T-helper 2 cell (primary cell): ENCODE data around the gene KANK2.
"Not testable (repeated sequence)": the region's sequence is repeated elsewhere in the genome, so short reads cannot be mapped to it uniquely, and the experiment has no call there.

Source experiments
- DNase-seq, 5 experiments: peaks; one replicate each; pipeline versions ENCODE4 v3.0.0 to v3.0.0-alpha.2; 2012 to 2022

Gene KANK2

DNA sequence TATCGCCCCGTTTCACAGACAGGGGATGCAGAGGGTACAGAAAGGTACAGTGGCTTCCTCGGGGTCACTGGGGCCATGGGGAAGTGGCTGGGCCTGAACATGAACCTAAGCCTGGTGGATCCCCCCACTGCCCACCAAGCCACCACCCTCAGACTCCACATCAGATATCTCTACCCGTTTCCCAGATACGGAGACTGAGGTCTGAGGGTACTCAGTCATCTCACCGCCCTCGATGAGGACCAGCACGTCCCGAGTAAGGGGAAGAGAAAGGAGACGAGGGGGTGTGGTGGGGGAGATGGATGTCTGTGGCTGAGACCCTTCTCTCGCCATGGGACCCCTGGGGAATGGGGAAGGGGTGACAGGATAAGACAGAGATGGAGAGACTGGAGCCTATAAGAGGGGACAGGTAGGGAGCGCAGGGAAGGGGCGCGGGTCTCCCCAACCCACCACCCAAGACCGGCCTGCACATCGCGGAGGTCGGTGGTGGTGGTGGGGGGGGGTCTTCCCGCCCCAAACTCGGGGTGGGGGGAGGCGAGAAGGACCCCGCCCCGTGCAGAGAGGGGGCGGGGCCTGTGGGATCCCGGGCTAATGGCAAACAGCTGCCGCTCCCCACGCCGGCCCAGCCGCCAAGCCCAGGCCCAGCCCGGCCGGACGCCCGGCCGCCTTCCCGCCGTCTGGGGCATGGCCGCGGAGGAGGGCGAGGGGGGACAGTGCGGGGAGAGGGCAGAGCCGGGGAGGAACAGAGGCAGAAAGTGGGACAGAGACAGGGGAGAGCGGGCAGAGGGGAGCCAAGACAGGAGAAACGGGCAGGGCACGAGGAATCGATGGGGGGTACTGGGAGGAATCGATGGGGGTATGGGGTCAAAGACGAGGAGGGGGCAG, 698 bp downstream of the KANK2 start:
- DNase-seq: no peak

DNA sequence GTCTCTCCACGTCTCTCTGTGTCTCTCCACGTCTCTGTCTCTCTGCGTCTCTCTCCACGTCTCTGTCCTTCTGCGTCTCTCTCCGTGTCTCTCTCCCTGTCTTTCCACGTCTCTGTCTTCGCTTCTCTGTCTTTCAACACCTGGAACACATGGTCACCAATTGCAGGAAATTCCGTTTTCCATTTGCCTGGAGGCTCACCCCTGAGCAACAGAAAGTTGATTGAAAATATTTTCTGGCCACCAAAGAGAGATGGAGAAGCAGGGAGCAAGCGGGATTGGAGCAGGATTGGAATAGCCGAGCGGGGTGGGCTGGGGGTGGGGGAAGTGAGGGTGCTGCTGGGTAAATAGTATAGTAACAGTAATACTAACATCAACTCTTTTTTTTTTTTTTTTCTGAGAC, 1.7 kb downstream of the KANK2 start:
- DNase-seq: no peak

DNA sequence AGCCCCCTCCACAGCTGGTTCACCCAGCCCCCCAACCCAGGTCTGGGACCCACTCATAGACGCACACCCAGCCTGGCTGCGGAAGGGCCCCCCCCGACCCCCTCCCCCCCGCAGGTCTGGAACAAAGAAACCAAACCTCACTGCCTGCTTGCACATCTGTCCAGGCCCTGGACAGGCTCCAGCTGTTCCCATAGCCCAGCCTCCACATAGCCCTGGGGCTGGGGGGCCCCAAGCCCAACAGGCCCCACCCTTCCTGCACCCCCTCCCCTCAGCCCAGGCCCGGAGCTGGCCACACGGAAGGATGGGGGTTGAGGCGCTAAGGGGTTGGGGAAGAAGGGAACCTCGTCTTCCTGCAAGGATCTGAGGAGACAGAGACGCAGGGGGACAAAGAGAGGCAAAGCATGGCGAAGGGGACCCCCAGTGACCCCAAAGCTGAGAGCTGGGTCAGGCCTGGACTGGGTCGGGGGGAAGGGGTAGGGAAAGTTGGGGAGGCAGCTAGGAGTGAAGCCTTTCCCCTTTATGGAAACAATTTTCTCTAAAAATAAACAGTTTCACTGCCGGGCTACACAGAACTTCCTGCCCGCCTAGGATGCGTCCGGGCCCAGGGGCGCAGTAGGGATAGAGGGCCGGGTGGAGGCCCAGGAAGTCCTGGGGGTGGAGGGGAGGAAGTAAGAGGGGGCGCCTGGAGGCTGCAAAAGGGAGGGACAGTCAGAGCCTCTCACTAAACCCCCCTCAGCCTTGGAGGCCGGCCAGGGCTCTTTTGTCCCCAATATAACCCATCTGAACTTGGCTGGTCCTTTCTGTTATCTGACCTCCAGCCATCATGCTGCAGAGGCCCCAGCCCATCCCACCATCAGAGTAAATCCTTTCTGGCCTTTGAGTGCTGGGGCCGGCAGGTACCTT, 2.4 kb downstream of the KANK2 start:
- no peak for DNase-seq

DNA sequence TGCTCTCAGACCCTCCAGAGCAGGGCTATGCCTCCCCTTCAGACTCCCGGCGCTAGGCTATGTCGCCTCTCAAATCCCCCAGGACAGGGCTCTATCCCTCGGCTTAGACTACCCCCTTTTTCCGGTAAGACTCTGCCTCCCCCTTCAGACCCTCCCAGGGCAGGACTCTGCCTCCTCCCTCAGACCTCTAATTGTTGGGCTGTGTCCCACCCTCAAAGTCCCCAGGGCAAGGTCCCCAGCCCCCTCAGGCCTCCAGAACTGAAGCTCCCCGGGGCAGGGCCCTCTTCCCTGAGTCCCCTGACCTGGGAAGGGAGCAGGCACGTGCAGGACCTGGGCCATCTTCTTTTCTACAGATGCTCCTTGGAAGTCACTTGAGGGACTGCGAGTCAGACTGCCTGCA, 3.2 kb downstream of the KANK2 start:
- DNase-seq: no peak

DNA sequence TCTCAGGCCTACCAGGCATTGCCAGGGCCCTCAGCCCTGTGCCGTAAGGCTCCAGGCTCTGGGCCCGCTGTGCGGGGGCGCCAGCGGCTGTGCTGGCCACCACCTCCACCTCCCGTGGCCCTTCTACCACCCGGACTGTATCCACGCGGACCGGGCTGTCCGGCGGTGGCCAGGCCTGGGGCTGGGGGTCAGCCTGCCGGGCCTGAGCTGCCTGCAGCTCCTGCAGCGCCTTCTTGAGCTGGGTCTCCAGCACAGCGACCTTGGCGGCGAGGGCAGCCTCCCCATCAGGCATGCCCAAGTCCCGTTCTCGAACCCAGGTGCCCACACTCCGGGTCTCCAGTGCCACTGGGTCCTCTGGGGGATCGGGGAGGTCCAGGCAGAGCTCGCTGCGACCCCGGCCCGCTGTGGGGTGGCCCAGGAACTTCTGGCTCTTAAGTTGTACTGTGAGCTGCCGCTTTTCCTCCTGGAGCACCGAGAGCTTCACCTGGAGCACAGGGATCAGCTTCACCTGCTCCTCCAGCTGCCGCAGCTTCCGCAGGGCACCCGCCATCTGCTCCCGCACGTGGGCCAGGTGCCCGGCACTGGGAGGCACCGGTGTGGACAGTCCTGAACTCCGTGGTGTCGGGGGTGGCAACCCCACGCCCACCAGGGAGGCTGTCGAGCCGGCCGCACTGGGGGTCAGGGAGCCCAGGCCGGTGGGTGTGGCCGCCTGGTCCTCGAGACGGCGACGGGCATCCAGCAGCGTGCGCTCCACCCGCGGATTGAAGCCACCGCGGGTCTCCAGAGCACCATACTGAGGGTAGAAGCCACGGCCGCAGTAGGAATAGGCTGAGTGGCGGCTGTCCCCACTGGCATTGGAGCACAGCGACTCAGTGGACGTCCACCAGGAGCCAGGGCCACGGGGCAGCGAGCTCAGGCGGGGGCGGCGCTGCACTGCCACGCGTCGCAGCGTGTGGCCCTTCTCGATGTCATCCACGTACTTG, 4.1 kb downstream of the KANK2 start:
- no peak for DNase-seq

DNA sequence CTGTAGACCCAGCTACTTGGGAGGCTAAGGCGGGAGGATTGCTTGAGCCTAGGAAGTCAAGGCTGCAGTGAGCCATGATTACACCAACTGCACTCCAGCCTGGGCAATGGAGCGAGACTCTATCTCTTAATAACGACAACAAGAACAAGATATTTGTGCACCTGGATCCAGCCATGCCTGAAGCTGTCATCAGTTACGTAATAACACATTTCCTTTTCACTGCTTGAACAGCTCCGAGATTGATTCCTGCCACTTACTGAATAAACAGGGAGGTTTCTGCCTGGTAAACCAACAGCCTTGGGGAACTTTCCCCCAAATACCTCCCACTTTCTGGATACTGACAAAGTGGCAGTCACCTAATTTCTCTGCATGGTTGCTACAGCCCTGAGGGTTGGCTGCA, 5.4 kb downstream of the KANK2 start:
- DNase-seq: no peak

DNA sequence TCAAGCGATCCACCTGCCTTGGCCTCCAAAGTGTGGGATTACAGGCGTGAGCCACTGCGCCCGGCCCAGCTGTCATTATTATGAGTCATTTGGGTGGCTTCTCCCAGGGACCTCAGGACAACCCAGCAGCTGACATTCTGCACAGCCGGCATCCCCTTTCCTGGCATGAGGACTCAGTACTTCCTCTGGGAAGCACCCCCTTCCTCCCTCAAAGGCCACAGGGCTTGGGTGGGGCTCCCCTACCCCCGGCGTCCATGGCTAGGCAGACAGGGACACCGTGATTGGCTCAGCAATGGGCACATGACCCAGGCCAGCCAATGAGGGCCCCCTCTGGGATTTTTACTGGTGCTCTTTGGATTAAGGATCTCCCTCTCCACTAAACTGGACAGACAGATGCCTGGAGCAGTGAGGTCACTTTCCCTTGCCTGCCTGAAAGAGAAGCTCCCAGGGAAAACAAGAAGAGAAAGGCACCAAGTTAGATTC, 6.0 kb downstream of the KANK2 start:
- DNase-seq: no peak

DNA sequence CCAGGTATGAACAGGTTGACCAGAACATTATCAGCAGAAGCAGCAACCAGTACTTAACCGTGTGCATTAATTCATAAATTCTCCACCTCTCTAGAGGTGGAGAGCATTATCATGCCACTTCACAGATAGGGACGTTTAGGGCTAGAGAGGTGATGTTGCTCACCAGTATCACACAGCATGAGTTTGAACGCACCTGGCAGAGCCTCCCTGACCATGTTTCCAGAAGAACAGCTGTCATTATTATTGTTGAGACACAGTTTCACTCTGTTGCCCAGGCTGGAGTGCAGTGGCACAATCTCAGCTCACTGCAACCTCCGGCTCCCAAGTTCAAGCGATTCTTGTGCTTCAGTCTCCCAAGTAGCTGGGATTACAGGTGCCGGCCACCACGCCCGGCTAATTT, 6.8 kb downstream of the KANK2 start:
- DNase-seq: no peak

DNA sequence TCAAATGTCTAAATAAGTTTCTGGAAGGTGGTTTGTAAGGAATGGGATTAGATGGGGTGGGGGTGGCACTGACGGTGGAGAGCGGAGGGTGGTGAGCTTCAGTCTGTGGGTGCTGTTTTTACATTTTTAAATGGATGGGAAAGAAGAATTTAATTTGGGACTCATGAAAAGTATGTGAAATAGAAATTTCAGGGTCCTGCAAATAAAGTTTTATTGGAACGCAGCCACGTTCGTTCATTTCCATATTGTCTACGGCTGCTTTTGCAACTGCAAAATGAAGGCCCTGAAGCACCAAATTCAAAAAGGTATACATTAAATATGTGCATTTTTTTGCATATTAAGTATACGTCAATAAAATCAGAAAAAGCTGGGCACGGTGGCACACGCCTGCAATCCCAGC, 9.9 kb downstream of the KANK2 start:
- no peak for DNase-seq

DNA sequence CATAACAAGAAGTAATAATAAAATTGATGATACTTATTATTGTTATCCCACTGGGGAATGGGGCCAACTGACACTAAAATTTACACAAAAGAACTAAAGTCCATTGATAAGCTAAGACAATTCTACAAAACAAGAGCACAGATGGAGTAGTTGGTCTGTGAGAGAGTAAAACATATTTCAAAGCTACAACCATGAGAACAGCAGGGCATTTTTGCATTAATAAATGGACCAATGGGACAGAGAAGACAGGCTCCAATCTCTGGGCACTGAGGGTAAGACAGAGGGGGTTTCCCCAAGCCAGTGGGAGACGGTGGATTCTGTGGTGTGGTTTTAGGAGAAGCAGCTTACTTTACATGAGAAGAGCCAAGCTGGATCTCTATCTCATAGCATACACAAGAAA, 14.4 kb downstream of the KANK2 start:
- DNase-seq: no peak

DNA sequence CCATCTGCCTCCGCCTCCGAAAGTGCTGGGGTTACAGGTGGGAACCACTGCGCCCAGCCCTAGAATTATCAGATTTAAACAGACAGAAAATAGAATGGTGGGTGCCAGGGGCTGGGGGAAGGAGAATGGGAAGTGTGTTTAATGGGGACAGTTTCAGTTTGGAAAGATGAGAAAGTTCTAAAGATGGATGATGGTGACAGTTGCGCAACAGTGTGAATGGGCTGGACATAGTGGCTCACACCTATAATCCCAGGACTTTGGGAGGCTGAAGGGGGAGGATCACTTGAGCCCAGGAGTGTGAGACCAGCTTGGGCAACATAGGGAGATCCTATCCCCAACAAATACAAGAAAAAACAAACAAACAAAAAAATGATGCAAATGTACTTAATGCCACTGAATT, 15.9 kb downstream of the KANK2 start:
- no peak for DNase-seq

DNA sequence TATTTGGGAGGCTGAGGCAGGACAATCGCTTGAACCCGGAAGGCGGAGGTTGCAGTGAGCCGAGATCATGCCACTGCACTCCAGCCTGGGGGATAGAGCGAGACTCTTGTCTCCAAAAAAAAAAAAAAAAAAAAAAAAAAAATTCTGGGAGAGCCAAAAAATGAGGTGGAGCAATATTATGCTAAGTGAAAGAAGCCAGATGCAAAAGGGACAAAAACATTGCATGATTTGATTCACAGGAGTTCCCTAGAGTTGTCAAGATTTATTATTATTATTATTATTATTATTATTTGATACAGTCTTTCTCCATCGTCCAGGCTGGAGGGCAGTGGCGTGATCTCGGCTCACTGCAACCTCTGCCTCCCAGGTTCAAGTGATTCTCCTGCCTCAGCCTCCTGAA, 16.4 kb downstream of the KANK2 start:
- DNase-seq: not testable (repeated sequence)

DNA sequence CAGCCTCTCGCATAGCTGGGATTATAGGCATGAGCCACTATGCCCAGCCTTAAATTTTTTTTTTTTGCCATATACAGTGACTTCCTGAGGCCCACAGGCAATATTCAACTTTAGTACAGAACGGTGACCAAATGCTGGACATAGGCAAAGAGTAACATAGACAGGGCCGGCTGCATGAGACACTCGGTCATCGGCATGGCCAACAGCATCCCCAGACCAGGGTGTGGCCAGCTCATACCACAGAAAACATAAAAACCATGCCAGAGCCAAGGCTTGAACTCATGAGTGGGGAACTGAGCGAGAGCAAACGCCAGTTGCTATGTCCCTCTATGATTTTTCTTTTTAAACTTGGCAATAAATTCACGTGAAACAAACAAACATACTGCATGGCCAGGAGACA, 17.0 kb downstream of the KANK2 start:
- no peak for DNase-seq

DNA sequence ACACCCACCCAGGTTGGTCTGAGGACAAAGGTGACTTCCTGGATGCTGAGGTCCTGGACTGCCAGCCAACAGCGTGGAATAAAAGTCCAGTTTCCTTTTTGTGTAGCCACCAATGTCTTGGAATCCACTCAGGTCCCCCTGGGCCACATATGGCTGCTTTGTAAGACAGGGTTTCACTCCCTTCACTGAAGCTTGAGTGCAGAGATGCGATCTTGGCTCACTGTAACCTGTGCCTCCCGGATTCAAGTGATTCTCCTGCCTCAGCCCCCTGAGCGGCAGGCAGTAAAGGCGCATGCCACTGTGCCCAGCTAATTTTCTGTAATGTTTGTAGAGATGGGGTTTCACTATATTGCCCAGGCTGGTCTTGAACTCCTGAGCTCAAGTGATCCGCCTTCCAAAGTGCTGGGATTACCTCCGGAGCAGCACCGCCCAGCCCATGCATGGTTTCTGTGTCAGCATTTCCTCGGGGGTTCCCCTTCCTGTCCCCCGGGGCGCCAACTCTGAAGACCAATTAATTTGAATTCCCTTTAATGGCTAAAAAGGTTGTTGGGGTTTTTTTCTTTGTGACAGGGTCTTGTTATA, 17.5 kb downstream of the KANK2 start:
- no peak for DNase-seq

DNA sequence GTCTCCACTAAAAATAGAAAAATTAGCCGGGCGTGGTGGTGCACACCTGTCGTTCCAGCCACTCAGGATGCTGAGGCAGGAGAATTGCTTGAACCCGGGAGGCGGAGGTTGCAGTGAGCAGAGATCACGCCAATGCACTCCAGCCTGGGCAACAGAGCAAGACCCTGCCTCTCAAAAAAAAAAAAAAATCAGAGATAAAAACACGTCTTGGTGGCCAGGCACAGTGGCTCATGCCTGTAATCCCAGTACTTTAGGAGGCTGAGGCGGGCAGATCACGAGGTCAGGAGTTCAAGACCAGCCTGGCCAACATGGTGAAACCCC, 18.2 kb downstream of the KANK2 start:
- DNase-seq: not testable (repeated sequence)

DNA sequence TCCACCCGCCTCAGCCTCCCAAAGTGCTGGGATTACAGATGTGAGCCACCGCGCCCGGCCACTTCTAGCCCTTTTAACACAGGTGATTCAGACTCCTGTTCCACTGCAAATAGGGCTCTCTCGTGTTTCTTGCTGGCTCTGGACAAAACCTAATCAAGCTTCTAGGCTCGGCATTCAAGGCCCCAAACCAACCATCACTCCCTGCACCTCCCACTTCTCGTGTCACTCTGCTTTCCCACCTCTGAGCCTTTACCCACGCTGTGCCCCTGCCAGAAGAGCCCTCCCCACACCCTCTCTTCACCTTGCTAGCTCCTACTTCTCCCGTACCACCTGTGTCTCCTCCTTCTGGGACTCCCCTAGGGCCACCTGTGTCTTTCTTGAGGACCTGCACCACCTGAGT, 19.8 kb downstream of the KANK2 start:
- no peak for DNase-seq

DNA sequence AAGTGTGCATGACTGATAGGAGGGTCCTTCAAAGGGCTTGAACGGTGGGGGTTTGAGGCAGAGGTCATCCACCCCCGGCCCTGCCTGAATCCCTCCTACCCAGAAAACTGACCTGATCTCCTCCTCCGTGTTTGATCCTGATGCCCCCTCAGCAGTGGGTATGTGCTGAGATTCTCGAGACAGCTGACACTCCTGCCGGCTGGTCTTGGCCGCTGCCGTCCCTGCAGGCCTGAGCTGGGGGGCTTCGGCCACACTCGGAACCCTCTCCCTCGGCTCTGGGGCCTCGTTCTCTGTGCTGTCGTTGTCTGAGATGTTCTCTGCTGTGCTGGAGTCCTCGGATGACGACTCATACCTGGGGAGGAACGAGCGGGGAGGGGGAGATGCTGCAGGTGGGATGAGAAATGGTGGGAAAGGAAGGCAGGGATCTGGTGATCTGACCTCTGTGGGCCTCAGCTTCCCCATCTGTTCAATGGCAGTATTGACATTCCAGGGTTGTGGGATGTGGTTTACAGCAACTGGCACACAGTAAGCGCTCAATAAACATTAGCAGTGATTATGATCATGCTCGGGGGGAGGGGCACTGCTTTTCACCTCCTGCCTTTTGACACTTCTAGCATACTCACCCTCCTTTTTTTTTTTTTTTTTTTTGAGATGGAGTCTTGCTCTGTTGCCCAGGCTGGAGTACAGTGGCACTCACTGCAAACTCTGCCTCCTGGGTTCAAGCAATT, 20.7 kb downstream of the KANK2 start:
- no peak for DNase-seq

DNA sequence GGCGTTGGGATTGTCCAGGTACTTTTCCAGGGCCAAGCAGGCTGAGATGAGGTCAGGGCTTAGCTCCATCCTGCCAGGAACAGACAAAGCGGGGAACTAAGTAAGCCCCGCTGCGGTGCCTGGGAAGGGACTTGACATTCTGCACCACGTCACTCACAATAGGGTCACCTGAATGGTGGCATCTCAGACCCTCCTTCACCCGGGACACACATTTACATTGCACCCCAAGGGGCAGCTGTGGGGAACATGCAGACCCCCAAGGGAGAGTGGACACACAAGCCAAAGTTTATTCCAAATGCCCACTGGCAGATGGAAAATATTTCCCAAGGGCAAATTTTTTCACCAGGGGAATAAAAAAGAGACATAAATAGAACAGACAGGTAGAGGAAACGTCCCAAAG, 21.4 kb downstream of the KANK2 start:
- DNase-seq: no peak

DNA sequence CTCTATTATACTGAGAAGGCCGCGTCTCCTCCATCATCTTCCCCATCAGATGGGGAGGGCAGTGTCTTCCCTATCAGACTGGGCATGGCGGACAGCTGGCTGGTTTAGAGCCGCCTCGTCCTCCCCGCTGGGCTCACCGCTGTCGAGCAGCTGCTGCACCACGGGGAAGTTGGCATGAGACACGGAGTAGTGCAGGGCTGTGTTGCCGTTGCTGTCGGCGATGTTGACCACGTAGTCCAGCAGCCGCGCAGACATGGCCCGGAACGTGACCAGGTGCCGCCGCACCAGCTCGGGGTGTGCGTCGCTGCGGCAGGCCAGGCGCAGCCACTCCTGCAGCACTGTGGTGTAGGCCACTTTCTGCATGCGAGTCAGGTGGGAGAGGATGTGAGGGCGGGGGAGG, 23.0 kb downstream of the KANK2 start:
- no peak for DNase-seq

DNA sequence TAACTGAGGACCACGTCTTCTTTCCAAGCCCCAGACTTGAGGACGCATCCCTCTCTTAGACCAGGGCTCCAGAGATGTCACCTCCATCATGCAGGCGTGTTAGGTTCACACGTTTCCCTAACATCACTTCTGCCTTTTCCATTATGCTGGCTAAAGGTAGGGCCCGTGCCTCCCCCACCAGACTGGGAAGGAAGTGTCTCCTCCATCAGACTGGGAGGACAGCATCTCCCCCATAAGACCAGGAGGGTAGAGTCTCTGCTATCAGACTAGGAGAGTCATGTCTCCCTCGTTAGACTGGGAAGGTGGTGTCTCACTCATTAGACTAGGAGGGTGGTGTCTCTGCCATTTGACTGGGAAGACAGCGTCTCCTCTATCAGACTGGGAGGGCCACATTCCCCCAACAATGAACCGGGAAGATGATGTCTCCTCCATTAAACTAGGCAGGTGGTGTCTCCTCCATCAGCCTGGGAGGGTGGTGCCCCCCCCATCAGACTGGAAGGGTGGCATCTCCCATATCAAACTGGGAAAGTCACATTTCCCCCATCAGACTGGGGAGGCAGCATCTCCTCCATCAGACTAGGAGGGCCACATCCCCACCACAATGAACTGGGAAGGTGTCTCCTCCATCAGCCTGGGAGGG, 23.7 kb downstream of the KANK2 start:
- no peak for DNase-seq

DNA sequence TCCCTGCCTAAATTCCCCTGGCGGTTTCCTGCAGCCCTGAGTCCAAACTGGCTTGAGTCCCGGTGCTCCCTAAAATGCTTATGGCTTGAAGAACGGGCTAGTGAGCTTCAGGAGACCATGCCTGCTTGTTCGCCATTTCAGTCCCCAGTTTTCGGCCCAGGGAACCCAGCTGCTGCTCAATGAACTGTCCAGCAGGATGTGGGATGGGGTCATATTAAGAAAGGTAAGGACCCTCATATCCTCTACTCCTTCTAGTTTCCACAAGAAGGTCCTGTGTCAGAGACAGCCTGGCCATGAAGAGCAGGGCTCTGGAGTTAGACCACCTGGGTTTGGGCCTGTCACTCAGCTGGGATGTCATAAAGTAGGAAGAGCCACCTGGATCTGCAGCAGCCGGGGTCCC, 24.8 kb downstream of the KANK2 start:
- no peak for DNase-seq
